HG03342 (cell line): ENCODE results near the gene FIBCD1.
"Not testable (repeated sequence)": the region's sequence is repeated elsewhere in the genome, so short reads cannot be mapped to it uniquely, and the experiment has no call there.

ENCODE experiments used
- ATAC-seq: cut with Tn5 transposase; IDR thresholded peaks from one replicate; pipeline ENCODE4 v1.9.1; 2021; ENCODE audit warnings: mild to moderate bottlenecking, moderate library complexity; ENCODE audit not compliant: unreplicated experiment

FIBCD1 gene

DNA sequence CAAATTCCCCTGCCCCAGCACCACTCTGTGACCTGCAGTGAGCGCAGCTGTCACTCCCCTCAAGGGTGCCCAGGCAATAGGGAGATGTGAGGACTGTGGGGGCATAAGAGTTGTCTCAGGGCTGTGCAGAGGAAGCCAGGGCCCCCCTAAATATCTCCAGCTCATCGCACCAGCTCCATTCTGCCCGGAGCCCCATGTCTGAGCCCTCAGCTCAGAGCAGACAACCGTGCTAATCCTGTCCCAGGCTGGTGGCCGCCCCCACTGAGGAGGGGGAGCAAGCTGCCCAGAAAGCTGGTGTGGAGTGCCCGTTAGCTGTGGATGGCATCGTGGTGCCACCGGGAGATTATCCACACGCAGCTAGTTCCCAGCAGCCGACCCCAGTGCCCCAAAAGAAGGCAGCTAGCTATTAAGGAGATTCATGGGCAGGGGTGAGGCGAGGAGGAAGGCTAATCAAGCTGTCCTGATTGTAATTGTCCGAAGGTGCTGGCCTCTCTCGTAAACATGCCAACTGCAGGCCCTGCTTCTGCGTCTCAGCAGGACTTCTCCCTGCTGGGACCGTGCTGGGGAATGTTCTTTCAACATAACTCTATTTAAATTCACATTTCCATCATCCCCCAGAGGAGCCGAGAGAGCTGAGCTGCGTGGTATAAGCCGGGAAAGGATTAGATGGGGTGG is 17.0 kb upstream of the FIBCD1 start:
- no peak for ATAC-seq

DNA sequence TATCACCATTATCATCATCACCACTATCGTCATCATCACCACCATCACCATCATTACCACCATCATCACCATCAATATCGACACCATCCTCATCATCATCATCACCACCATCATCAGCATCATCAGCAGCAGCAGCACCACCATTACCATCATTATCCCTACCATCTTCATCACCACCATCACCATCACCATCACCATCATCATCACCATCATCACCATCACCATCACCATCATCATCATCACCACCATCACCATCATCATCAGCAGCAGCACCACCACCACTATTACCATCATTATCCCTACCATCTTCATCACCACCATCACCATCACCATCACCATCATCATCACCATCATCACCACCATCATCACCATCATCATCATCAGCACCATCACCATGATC is 15.9 kb upstream of the FIBCD1 start:
- not testable (repeated sequence) for ATAC-seq

DNA sequence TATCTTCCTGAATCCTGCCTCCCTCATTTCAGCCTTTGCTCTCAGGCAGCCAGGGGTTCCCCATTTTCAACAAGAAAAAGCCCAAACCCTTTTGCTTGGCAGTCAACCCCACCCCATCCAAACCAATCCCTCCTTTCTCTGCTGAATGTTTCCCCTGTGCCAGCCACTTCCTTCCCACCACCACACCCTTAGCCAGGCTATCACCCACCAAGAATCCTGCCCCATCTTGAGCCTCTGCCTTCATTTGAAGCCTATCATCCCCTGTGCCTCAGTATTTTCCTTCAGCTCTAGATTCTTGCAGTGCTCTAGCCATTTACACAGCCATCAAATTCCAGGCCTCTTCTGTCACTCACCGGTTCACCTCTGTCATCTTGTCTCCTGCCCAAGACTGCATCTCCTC is 15.3 kb upstream of the FIBCD1 start:
- no peak for ATAC-seq

DNA sequence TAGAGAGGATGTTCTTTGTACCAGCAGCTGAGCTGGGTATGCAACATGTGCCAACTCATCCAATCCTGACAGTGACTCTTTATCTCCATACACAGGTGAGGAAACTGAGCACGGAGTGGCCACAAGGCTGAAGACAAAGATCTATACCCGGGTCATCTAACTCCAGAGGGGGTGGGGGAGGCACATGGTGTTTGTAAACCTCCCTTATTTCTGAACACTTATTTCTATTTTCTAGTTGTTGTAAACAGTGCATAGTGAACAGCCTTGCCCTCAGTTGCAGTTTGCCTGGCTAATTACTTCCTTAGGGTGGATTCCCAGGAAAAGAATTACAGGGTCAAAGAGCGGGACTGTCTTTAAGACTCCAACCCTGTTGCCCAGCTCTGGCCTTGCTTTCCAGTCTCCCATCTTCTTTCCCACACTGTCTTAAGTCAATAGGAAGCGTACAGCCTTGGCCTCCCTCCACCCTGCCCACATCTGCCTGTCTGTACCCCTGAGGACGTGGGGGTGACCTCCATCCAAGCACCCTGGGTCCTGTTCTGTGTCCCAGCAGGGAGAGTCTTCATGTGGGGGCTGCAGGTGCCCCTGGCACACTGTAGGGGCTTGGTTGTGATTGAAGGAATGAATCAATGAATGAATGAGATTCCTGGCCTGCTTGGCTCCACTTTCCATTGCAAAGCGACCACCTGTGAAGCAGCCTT is 13.2 kb upstream of the FIBCD1 start:
- no peak for ATAC-seq

DNA sequence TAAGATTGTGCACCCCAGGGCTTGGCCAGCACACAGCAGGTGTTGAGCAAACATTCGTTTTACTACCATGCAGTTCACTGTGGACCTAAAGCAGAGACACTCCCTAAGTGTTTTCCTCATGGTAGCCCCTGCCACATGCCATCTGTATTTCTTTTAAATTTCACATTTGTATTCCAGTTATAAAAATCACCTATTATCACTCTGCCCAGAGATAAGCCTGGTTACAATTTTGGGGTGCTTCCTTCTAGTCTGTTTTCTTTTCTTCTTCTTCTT is 10.9 kb upstream of the FIBCD1 start:
- no peak for ATAC-seq

DNA sequence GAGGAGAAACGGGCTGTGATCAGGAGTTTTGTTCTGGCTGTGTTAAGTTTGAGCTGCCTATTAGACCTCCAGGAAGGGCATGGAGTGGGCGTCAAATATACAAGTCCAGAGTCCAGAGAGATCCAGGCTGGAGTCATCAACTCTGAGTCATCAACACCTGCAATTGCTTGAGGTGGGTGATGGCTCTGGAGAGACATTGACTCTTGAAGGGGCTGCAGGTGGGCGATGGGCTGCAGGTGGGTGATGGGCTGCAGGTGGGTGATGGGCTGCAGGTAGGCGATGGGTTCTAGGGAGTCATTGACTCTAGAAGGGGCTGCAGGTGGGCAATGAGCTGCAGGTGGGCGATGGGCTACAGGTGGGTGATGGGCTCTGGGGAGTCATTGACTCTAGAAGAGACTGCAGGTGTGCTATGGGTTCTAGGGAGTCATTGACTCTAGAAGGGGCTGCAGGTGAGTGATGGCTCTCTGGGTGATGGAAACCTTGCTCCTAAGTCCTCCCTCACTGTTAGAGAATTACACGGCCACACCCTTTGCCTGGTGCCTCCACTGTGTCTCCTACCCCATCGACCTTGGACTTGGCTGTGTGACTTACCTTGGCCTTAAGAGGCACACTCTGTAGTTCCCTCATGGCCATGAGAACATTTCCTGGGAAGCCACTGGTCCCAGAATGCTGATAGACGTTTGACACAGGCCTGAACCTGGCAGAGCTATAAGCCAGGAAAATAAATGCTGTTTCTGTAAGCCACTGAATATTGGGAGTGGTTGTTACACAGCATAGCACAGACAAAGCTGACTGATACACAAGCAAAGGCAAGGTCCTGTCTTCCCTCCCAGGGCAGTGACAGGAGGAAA is 10.4 kb upstream of the FIBCD1 start:
- ATAC-seq: no peak

DNA sequence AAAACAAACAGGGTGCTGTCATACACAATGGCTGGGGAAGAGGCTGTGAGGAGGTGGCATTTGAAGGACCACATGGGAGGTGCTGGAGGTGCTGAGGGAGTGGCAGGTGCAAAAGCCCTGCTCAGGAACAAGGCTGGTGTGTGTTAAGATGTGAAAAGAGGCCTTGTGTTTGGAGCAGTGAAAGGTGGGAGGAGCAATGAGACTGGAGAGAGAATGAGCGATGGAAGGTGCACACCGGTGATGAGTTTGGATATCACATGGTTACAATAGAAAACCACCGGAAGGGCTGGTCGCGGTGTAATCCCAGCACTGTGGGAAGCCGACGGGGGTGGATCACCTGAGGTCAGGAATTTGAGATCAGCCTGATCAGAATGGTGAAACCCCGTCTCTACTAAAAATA is 9.2 kb upstream of the FIBCD1 start:
- ATAC-seq: no peak

DNA sequence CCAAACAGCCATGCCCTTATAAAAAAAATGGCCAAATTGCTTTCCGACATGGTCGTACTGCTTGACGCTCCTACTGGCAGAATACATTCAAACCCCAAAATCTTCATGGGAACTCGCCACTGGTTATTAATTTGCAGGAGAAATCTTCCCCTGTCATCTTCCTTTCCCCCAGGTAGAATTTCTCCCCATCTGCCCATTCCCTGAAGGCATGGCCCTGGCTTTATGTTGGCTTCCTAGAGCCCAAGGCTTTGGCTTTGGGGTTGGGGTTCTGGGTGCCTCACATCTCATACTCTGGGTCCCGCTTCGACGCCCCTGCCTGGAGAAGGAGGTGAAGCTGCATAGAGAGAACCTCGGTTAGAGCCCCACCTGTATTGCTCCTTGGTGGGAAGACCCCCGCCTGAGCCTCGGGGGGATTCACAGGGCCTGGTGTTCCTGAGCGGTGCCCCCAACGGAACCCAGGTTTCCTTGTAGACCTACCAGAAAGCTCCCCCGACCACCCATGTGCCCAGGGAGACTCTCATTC is 8.6 kb upstream of the FIBCD1 start:
- ATAC-seq: no peak

DNA sequence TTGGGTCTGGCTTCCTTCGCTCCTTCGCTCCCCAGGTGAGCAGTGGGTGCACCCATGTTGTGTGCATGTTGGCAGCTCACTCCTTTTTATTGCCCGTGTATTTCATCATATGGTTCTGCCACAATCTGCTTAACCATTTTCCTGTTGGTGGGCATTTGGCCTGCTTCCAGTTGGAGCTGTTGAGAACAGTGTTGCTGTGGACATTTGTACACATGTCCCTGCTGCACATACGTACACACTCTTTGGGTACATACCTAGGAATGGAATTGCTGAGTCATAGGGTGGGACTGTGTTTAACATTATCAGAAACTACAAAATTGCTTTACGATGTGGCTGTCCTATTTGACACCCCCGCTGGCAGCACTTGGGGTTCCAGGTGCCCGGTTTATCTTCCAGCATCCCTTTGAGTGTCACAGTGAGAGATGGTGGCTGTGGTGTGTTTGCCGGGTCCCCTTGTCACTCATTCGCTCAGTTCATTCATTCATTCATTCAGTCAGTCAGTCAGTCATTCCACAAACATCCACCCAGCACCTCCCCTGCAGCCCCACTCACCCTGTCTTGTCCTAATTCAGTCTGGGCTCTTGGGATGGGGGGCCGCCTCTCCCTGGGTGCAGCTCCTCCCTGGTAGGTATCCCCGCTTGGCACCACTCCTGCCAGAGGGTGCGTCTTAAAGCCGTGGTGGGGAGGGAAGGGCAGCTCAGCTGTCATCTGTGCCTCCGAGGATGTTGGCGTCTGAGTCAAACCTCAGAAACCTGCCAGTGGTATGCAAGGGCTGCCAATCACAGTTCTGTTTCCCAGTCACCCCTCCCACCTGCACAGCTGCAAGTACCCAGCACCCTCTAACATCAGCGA is 7.9 kb upstream of the FIBCD1 start:
- ATAC-seq: no peak

DNA sequence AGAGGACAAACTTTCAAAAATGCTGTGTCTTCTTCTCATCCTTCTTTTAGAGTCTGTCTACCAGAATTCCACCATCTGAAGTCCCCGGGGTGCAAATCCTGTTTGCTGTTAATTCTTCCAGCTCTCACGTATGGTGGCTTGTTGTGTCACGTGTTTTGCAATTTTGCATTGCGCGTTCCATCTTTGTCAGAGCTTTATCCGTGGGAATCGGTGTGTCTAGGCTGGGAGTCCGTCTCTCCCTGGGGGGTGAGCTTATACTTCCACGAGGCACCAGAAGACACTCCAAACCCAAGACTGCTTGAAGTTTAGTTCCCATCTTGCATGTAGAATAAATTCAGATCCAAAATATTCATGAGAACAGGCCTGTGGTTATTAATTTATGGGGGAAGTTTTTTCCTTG is 6.1 kb upstream of the FIBCD1 start:
- ATAC-seq: no peak

DNA sequence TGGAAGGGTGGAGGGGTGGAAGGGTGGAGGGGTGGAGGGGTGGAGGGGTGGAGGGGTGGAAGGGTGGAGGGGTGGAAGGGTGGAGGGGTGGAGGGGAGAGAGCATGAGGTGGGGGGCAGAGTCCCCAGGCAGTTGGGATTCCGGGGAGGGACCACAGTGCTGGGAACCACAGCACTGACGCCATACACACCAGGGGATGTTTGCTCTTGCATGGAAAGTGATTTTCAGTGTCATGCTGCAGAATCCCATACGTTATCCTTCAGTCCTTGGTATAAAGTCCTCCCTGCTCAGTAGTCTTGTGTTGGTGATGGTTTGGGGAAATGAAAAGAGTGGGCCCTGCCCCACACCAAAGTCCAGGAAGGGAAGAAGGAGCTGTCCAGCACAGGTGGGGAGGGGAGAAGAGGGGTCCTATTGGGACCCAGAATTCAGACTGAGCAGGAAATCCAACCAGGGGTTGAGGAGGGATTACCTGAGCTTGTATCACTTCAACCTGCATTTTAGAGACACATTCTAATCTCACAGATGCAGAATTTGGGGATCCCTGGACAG is 5.5 kb upstream of the FIBCD1 start:
- no peak for ATAC-seq

DNA sequence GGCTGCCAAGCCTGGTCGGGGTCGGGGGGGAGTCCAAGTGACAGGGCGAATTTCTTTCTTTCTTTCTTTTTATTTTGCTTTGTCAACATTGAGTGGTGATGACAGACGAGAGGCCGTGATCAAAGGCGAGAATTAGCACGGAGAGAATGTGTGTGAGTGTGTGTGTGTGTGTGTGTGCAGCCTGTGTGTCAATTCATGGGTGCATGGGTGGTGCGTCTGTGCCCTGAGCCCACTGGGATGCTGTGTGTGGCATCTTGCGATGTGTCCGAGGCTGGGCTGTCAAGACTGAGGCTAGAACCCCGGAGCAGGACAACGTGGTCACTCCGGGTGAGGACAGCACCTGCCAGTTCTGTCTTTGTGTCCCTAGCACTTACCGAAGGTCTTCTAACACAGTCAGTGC is 4.7 kb upstream of the FIBCD1 start:
- ATAC-seq: no peak

DNA sequence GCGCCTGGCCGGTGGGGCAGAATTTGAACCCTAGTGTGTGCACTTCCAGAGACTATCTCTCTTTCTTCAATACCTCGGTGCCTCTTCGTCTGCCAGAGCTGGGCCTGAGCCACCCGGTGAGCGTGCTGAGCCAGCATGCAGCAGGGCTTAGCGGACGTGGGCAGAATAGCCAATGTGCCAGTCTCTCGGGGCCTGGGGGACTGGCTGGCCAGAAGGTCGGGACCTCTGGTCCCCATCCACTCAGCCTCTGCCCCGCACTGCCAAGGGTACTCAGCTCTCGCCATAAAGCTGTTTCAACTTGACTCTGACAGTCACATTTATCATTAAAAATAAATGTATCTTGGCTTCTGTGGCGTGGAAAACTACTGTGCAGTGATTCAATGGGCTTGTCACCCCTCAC is 4.2 kb upstream of the FIBCD1 start:
- no peak for ATAC-seq

DNA sequence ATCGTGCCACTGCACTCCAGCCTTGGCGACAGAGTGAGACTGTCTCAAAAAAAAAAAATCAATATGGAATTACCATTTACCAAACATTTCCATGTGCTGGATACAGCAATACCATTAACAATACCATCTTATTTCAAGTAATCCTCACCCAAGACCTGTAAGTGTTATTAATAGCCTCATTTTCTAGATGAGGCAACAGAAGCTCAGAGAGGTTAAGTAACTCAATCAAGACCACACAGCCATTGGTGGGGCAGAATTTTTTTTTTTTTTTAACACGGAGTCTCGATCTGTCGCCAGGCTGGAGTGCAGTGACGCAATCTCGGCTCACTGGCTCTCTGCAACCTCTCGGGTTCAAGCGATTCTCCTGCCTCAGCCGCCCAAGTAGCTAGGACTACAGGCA is 3.6 kb upstream of the FIBCD1 start:
- ATAC-seq: no peak

DNA sequence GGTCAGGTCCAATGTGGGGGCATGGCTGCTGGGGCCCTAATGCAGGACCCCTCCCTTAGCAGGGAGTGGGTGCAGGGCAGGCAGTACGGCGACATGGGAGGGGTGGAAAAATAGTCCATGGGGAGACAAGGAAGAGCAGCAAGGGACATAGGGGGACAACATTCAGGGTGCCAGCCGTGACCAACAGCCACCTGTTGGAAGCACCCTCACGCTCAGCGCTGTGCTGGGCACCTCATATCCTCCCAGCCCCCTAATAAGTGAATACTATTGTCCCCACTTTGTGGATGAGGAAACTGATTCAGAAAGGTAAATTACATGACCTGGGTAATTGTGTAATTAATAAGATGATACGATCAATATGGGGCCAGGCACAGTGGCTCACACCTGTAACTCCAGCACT is 3.0 kb upstream of the FIBCD1 start:
- ATAC-seq: no peak

DNA sequence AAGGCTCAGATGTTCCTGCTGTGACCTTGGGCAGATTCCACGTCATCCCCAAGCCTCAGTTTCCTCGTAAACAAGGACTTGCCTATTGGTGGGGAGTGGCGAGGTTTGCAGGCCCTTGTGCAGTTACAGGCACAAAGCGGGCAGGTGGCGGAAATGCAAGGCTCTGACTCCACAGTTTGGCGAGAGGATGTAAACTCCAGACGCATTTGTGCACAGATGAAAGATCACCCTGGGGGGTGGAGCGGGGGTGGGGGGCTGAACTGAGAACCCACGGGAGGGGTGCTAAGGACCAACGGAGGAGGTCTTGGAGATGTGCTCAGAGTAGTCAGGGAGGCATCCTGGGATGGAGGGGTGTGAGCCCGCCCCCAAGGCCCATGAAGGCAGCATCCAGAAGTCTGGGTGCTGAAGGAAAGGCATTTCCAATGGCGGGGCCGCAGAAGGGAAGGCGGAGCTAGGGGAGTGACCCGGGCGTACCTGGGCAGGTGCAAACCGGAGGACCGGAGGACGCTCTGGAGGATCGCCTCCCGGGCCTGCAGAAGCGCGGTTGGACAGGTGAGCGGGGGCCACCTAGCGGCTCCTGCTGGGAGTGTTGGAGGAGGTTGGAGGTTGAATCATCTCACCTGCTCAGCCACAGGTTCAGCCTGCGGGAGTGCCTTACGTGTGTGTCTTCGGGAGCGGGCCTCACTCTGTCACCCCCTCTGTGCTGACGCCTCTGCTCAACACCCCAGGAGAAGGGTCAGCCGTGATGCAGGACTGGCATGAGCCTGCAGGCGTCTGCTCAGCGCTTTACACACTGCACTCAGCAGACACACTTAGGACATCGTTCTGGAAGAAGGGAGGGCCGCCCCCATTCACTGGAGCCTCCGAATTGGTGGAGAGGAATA is 1.9 kb upstream of the FIBCD1 start:
- no peak for ATAC-seq

DNA sequence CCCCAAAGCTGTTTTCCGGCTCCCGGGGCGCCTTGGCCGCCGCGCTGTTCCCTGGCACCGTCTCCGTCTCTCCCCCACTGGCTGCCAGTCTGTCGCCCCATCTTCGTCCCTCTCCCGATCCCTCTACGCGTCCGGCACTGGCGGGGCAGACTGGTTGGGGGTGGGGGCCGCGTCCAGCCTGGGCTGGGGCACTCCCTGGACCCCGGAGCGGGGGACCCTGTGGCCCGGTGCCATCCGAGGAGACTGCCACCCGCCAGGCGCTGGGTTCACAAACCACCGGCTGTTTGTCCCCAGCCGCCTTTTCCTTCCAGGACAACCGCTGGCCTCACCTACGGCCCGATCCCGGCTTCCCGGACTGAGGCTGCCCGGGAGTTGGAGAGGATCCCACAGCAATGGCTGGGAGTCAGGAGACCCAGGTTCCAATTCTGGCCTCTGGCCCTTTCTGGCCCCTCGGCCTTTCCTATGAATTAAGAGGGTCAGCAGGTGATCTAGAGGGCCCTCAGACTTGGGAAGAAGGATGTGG is 1.0 kb upstream of the FIBCD1 start:
- no peak for ATAC-seq

DNA sequence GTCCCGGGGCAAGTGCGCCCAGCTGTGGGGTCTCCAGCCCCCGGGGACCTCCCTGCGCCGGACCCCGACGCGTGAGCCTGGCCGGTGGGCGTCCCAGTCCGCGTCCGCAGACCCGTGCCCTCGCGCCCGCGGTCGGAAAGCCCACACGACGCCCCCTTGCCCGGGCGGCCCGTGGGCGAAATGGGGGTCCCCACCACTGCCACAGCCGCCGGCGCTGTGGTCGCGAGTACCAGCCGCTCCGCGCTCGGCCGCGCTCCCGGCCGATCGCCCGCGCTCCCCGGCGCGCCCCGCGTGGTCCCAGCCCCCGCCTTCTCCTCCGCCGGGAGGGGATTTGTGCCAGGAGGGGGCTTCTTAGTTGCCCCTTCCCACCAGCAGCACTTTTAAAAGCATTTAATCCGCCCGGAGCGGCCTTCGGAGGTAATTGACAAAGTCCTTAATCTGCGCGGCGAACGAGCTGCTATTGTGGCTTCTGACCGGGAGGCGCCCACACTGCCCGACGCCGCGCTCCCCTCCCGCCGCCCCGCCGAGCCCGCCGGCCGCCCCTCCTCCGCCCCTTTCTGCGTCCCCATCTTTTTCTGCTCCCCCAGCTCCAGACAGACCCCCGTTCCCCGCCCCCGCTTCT is 469 bp upstream of the FIBCD1 start:
- ATAC-seq: peak; percentile 6

DNA sequence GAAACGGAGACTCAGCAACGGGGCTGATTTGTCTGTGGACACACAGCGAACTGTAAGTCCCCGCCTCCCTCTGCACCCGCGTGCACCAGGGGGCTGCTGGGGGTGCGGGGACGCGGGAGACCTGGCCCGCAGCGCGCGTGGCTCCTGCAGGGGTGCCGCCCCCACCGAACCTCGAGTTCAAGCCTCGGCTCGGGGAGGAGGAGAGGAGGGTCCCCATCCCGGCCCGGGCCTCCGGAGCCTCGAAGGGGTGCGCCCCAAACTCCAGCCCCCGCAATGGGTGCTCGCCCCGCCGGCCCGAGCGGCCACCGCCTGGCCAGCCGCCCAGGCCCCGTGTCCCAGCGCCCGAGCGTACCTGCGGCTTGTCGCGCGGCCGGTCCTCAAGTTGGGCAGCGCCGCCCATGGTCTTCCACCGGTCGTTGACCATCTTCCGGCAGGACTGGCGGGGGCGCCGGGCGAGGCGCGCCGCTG is 829 bp downstream of the FIBCD1 start:
- ATAC-seq: no peak
